Measurements from ENCODE around the gene TINAGL1.

Gene TINAGL1

DNA sequence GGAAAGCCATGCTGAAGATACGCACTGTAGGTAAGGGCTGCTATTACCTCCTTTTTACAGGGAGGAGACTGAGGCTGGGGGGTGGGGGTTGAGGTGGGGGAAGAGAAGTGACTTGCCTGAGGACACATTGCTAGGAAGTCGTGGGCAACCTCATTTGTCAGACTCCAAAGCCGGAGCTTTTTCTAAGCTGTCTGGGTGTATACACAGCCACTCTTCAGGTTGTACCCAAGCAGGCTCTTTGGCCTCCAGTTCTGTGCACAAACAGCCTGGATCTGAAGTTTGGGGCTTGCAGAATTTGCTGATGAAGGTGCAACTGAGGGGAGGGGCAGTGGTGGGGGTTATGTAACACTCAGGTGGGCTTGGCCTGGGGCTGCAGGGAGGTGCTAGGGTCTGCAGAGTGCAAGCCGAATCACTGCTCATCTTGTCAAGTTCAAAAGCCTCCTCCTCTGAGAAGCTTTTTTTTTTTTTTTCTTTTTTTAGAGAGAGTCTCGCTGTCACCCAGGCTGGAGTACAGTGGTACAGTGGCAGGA lies 16.9 kb downstream of the TINAGL1 start:
- no peak overlapping the region for H3K4me3 ChIP-seq (ENCODE audit: low read depth, low read length)
- TF ChIP-seq, protein P1, sequence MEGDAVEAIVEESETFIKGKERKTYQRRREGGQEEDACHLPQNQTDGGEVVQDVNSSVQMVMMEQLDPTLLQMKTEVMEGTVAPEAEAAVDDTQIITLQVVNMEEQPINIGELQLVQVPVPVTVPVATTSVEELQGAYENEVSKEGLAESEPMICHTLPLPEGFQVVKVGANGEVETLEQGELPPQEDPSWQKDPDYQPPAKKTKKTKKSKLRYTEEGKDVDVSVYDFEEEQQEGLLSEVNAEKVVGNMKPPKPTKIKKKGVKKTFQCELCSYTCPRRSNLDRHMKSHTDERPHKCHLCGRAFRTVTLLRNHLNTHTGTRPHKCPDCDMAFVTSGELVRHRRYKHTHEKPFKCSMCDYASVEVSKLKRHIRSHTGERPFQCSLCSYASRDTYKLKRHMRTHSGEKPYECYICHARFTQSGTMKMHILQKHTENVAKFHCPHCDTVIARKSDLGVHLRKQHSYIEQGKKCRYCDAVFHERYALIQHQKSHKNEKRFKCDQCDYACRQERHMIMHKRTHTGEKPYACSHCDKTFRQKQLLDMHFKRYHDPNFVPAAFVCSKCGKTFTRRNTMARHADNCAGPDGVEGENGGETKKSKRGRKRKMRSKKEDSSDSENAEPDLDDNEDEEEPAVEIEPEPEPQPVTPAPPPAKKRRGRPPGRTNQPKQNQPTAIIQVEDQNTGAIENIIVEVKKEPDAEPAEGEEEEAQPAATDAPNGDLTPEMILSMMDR (IDR thresholded peaks at IDR 0.05; ENCODE audit: low read depth, low read length), result no peak

DNA sequence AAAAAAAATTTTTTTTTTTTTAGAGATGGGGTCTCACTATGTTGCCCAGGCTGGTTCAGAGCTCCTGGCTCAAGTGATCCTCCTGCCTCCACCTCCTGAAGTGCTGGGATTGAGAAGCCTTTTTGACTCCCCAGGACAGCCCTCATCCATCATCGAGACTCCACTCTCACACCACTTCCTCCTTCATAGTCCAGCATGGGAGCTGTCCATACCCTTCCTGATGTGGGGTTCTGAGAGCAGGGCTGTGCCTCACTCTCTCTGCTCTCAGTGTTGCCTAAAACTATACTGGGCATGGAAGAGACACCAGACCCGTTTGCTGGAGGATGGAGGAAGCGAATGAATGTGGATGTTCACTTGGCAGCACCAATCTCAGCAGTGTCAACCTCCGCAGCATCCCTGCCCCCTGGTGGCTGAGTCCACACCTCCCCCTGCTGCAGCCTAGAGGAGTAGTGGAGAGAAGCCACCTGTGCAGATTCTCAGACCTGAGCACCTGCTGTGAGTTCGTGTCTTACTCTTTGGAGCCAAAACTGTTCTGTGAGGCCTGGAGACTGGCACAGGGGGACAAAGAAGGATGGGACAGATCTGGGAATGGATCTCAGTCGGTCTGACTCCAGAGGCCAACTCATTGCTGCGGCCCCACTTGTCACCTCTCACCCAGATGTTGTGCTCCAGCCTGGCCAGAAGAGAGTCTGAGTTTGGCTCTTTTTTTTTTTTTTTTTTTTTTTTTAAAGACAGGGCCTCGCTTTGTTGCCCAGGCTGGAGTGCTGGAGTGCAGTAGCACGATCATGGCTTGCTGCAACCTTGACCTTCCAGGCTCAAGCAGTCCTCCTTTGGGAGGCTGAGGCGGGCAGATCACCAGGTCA lies 17.7 kb downstream of the TINAGL1 start:
- TF ChIP-seq, protein P1 (IDR thresholded peaks at IDR 0.05; ENCODE audit: low read depth, low read length), result peak; percentile 91
- no peak overlapping the region for H3K4me3 ChIP-seq (ENCODE audit: low read depth, low read length)

DNA sequence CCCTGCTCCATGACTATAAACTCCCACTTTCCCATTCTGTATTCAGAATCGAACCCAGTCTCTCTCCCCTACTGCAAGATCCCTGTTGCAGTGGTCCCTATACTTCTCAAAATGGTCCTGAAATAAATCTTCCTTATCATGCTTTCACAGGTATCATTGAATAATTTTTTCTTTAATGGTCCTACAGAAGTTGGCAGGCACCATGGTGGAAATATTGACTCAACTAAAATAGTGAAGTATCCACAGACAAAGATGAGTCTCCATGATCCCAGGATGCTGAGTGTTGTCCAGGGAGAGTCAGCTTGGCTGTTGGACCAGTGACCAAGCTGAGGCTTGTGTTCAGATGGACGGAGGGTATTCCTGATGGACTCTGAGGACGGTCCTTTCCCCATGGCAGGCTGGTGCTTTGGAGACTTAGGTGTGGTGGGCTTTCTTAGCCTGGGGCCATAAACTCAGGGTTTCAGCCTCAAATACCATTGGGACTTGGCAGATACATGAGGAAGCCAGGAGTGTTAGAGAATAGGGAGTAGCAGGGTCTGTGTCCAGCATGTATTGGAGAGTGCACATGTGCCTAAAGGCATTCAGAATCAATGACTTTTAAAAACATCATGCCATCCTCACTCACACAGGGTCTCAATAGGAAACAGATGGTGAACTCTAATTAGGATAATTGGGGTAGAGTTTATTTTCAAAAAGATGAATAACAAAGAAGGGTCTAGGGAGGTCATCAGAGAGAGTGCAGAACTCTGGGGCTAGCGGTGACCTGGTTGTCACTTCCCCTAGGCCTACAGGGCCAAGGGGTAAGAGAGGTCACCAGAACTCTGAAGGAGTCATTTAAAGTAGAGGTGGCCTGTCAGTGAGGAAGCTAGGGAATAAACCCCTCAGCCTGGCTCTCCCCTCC lies 19.8 kb downstream of the TINAGL1 start:
- H3K4me3 ChIP-seq (ENCODE audit: low read depth, low read length), result no peak overlapping the region
- TF ChIP-seq, protein P1 (IDR thresholded peaks at IDR 0.05; ENCODE audit: low read depth, low read length), result no peak

DNA sequence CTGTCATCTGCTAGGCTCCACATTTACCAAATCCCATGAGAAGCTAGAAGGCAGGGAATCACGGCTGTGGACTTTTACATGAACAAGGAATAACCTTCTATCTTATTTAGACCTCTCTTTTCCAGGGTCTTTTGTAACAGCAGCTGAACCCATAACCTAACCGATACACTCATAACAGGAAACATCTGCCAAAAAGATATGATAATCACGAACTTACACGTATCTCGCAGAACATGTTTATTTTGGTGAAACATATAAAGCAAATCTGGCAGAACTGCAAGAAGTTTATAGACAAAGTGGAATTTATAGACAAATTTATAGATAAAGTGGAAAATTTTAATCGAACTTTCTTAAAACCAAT lies 20.4 kb downstream of the TINAGL1 start:
- no peak overlapping the region for H3K4me3 ChIP-seq (ENCODE audit: low read depth, low read length)

DNA sequence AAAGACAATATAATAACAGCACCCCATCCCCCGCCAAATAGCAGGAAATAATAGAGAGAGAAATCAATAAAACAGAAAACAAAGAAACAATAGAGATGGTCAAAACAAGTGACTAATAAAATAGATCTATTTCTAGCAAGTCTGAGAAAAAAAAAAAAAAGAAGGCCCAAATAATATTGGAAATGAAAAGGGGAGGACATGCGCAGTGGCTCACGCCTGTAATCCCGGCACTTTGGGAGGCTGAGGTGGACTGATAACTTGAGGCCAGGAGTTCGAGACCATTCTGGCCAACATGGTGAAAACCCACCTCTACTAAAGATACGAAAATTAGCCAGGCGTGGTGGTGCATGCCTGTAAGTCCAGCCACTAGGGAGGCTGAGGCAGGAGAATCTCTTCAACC lies 22.7 kb downstream of the TINAGL1 start:
- H3K4me3 ChIP-seq (ENCODE audit: low read depth, low read length), result no peak overlapping the region
- TF ChIP-seq, protein P1 (IDR thresholded peaks at IDR 0.05; ENCODE audit: low read depth, low read length), result no peak

More for the DNA sequence above, 20.4 kb downstream of the TINAGL1 start:
- TF ChIP-seq, protein P1 (IDR thresholded peaks at IDR 0.05; ENCODE audit: low read depth, low read length), result no peak

GRCh38 chr1:31600641-31601040 lies 24.3 kb downstream of the TINAGL1 start:
- H3K4me3 ChIP-seq (ENCODE audit: low read depth, low read length), result no peak overlapping the region
- TF ChIP-seq, protein P1 (IDR thresholded peaks at IDR 0.05; ENCODE audit: low read depth, low read length), result no peak

Data from WI38 (cell line).